ENCODE data around the gene CFAP61.

The CFAP61 gene

DNA sequence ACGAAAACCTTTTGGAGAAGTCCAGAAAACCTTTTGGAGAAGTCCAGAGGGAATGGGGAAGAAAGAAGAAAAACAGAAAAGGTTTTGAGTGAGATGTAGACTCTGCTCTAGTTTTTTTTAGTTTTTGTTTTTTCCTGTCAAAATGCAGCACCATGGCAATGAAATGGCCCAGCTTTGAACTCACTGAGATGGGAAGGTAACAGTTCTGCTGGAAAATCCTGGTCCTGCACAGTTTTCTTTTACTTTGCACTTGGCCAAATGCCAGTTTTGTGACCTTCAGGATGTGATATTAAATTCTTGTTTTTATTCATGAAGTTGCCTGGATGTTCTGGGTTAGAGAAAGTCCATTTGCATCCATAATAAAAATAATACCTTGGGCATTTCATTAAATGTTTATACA, 145.7 kb downstream of the CFAP61 start:
- Histone ChIP-seq H3K79me2 (ENCODE audit: low read length) (no peaks in the 10 kb centered on the region), H3K9me3 (ENCODE audit: insufficient read depth, low read length) (no peaks in the 10 kb centered on the region), H4K20me1 (ENCODE audit: insufficient read depth, low read length) (no peaks in the 10 kb centered on the region), H3K4me3 (ENCODE audit: low read length) (no peak overlapping the region), H3K36me3 (replicated peaks; ENCODE audit: low read depth, low read length) (no peaks in the 10 kb centered on the region), H3K4me1 (ENCODE audit: low read length) (peaks cover 6% of the 10 kb centered on the region), H3K27me3 (ENCODE audit: low read depth, low read length) (peaks cover 30% of the 10 kb centered on the region), H3K27ac (ENCODE audit: low read length) (no peak overlapping the region), H3K9ac (ENCODE audit: low read length) (no peak overlapping the region), H2AFZ (ENCODE audit: low read depth, low read length) (no peak overlapping the region), H3K4me2 (ENCODE audit: low read length) (no peak overlapping the region)
- TF ChIP-seq, protein P1, sequence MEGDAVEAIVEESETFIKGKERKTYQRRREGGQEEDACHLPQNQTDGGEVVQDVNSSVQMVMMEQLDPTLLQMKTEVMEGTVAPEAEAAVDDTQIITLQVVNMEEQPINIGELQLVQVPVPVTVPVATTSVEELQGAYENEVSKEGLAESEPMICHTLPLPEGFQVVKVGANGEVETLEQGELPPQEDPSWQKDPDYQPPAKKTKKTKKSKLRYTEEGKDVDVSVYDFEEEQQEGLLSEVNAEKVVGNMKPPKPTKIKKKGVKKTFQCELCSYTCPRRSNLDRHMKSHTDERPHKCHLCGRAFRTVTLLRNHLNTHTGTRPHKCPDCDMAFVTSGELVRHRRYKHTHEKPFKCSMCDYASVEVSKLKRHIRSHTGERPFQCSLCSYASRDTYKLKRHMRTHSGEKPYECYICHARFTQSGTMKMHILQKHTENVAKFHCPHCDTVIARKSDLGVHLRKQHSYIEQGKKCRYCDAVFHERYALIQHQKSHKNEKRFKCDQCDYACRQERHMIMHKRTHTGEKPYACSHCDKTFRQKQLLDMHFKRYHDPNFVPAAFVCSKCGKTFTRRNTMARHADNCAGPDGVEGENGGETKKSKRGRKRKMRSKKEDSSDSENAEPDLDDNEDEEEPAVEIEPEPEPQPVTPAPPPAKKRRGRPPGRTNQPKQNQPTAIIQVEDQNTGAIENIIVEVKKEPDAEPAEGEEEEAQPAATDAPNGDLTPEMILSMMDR (IDR thresholded peaks at IDR 0.05; ENCODE audit: low read depth, low read length): no peak
- no peak for TF ChIP-seq EZH2phosphoT487 (IDR thresholded peaks at IDR 0.05; ENCODE audit: low read depth)

DNA sequence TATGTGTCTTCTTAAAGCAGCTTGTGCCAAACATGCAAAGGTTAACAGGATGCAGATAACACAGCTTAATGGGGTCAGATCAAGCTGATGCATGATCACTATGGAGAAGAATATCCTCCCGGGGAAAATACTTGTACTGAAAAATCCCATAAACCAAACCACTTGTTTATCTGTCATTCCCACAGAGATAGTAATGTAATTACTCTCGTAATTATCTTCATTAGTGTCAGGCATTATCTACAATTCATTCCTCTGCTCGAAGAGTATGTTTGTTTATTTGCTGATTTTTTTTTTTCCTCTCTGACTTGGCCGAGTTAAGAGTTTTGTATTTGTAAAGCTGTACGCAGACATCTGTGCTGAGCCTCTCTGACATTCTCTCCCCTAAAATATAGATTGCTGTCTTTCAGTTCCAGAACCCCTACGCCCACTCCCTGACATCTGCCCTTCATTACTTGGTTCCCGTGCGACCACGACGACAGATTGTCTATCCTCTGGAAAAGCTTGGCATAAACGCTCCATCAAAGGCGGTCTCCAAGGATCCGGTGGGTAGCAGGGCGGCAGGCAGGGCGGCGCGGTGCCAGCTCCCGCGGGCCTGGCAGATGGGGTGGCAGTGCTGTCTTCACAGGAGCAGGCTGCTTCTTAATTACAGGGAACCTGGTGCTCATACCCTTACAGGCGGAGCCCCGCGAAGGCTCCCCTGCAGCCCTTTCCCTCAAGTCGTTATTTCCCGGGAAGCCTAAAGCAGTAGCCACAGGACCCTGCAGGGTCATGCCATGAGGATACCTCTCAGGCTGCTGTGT, 147.2 kb downstream of the CFAP61 start:
- Histone ChIP-seq H3K4me3 (ENCODE audit: low read length) (no peak overlapping the region), H3K9ac (ENCODE audit: low read length) (no peak overlapping the region), H2AFZ (ENCODE audit: low read depth, low read length) (no peak overlapping the region), H3K9me3 (ENCODE audit: insufficient read depth, low read length) (no peaks in the 10 kb centered on the region), H3K36me3 (replicated peaks; ENCODE audit: low read depth, low read length) (no peaks in the 10 kb centered on the region), H3K79me2 (ENCODE audit: low read length) (no peaks in the 10 kb centered on the region), H3K27ac (ENCODE audit: low read length) (no peak overlapping the region), H3K4me2 (ENCODE audit: low read length) (no peak overlapping the region), H3K27me3 (ENCODE audit: low read depth, low read length) (peaks cover 20% of the 10 kb centered on the region), H3K4me1 (ENCODE audit: low read length) (peaks cover 6% of the 10 kb centered on the region), H4K20me1 (ENCODE audit: insufficient read depth, low read length) (no peaks in the 10 kb centered on the region)
- TF ChIP-seq, protein P1 (IDR thresholded peaks at IDR 0.05; ENCODE audit: low read depth, low read length): no peak
- TF ChIP-seq EZH2phosphoT487 (IDR thresholded peaks at IDR 0.05; ENCODE audit: low read depth): no peak

DNA sequence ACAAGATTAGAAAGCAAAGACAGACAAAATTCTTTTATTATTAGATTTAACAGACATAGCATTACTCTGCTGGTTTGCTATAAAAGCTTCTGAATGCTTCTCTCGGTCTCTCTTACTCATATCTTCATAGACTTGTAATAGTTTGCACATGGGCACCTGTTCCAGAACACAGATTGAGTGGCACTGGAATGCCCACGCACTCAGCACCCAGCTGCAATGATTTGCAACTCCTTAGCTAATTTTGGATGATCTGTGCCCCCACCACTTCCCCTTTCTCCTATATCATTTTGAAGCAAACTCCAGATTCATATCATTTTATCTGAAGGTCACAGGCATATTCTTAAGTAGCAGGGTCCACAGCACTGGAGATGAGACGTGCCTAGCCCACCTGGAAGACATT, 148.8 kb downstream of the CFAP61 start:
- Histone ChIP-seq H4K20me1 (ENCODE audit: insufficient read depth, low read length) (no peaks in the 10 kb centered on the region), H3K4me1 (ENCODE audit: low read length) (peaks cover 6% of the 10 kb centered on the region), H2AFZ (ENCODE audit: low read depth, low read length) (no peak overlapping the region), H3K27me3 (ENCODE audit: low read depth, low read length) (peaks cover 29% of the 10 kb centered on the region), H3K36me3 (replicated peaks; ENCODE audit: low read depth, low read length) (no peaks in the 10 kb centered on the region), H3K4me2 (ENCODE audit: low read length) (no peak overlapping the region), H3K27ac (ENCODE audit: low read length) (no peak overlapping the region), H3K79me2 (ENCODE audit: low read length) (no peaks in the 10 kb centered on the region), H3K9ac (ENCODE audit: low read length) (no peak overlapping the region), H3K9me3 (ENCODE audit: insufficient read depth, low read length) (no peaks in the 10 kb centered on the region), H3K4me3 (ENCODE audit: low read length) (no peak overlapping the region)
- TF ChIP-seq, protein P1 (IDR thresholded peaks at IDR 0.05; ENCODE audit: low read depth, low read length): no peak
- no peak for TF ChIP-seq EZH2phosphoT487 (IDR thresholded peaks at IDR 0.05; ENCODE audit: low read depth)

DNA sequence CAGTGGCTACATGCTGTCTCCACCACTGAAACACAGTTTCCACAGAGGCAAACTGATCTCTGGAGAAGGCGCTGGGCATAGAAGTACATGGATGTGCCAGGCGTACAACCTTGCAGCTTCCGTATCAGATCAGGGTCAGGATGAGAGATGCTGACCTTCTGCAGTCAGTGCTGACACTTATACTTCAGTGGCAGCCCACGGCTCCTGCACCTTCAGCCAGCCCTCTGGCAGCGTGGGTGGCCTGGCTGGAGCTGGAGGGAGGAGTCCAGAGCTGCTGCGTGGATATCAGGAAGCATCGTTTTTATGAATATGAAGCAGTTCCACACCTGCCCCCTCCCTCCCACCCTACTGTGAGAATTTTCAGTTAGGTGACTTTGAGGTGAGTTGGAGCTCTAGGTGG, 149.3 kb downstream of the CFAP61 start:
- H3K4me1 ChIP-seq (ENCODE audit: low read length): peaks cover 6% of the 10 kb centered on the region
- no peak overlapping the region for H3K4me3 ChIP-seq (ENCODE audit: low read length)
- H3K9ac ChIP-seq (ENCODE audit: low read length): no peak overlapping the region
- H3K27me3 ChIP-seq (ENCODE audit: low read depth, low read length): peaks cover 33% of the 10 kb centered on the region
- H3K9me3 ChIP-seq (ENCODE audit: insufficient read depth, low read length): no peaks in the 10 kb centered on the region
- TF ChIP-seq, protein P1 (IDR thresholded peaks at IDR 0.05; ENCODE audit: low read depth, low read length): no peak
- no peak for TF ChIP-seq EZH2phosphoT487 (IDR thresholded peaks at IDR 0.05; ENCODE audit: low read depth)
- H3K27ac ChIP-seq (ENCODE audit: low read length): no peak overlapping the region
- H3K4me2 ChIP-seq (ENCODE audit: low read length): no peak overlapping the region
- no peaks in the 10 kb centered on the region for H3K79me2 ChIP-seq (ENCODE audit: low read length)
- no peaks in the 10 kb centered on the region for H4K20me1 ChIP-seq (ENCODE audit: insufficient read depth, low read length)
- no peak overlapping the region for H2AFZ ChIP-seq (ENCODE audit: low read depth, low read length)
- H3K36me3 ChIP-seq (replicated peaks; ENCODE audit: low read depth, low read length): no peaks in the 10 kb centered on the region

Data from OCI-LY3 (cell line).